Activated naive CD4-positive, alpha-beta T cell treated with anti-CD3 and anti-CD28 coated beads, Interleukin-2, amount 50 U/mL, for 16 hours (primary cell): ENCODE data around the gene SCAMP3.
A peak's percentile ranks its signal among the peaks of the same experiment; 100 is the strongest.

Experiments used
- DNase-seq: peaks from one replicate; pipeline ENCODE4 v3.0.0-alpha.2; 2020

SCAMP3 gene

DNA sequence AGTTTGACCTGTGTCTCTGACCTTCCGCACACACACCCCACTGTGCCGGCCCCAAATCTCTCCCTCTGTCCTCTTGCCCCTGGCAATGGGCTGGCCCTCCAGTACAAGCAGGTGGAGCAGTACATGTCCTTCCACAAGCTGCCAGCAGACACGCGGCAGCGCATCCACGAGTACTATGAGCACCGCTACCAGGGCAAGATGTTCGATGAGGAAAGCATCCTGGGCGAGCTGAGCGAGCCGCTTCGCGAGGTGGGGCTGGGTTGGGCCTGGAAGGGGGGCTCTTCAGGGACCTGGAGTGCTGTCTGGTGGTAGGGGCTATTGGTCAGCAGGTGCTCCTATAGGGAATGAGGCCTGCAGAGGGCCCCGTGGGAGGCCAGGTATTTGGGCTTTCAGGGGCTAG is 22.9 kb upstream of the SCAMP3 start:
- DNase-seq: no peak

DNA sequence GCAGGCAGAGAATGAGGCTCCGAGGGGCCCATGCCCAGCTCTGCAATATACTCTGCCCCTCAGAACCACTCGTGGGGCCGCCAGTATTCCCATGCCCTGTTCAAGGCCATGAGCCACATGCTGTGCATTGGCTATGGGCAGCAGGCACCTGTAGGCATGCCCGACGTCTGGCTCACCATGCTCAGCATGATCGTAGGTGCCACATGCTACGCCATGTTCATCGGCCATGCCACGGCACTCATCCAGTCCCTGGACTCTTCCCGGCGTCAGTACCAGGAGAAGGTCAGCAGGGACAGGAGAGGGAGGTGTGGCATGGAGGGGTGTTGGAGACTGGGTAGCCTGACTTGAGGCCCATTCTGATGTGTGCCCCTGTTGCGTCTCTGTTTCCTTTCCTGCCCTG is 22.3 kb upstream of the SCAMP3 start:
- no peak for DNase-seq

DNA sequence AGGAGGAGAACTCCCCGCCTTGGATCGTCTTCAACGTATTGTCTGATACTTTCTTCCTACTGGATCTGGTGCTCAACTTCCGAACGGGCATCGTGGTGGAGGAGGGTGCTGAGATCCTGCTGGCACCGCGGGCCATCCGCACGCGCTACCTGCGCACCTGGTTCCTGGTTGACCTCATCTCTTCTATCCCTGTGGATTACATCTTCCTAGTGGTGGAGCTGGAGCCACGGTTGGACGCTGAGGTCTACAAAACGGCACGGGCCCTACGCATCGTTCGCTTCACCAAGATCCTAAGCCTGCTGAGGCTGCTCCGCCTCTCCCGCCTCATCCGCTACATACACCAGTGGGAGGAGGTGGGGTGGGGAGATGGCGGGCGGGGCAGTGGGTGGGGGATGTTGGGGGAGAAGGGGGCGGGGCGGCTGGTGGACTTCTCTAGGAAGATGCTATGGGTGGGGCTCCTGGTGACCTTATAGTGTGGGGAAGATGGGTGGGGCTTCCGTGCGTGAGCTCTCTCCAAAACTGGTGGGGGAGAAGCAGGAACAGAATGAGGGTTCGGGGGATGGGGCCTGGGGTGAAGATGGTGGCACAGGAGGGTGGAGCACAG is 20.4 kb upstream of the SCAMP3 start:
- no peak for DNase-seq

DNA sequence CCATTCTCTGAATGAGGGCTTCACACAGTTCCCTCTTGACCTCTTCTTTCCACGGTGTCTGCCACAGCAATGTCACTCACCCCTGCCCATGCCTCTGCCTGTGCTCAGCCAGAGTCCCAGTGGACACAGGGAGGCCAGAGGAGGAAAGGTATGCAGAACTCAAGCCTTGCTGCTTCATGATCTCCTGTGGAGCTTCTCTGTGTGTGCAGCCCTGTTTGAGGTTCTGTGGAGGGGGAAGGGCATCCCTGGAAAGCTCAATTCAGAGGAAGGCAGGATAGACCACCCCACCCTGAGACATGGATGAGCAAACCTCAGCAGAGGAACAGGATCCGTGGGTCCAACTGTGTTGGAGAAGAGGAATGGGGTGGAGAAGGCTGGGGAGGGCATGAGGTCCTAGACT is 17.1 kb upstream of the SCAMP3 start:
- no peak for DNase-seq

DNA sequence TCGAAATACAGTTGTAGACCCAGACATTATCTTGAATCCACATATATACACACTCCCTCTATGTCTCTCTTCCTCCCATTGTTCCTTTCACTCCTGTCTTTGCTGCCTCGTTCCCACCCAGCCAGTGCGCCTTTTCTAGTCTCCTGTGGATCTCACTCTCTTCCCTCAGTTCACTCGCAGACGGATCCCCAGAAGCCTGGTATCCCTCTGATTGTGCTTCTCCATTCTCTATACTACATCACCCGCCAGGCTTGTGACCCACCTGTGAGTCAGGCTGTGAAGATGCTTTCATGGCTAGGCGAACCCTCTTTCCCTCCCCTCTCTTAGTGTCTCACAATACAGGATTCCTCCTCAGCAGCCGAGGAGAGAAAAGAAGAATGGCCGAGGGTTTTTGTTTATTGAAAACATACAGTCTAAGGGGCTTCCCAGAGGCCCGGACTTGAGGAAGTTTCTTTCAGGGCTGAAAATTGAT is 16.6 kb upstream of the SCAMP3 start:
- DNase-seq: no peak

DNA sequence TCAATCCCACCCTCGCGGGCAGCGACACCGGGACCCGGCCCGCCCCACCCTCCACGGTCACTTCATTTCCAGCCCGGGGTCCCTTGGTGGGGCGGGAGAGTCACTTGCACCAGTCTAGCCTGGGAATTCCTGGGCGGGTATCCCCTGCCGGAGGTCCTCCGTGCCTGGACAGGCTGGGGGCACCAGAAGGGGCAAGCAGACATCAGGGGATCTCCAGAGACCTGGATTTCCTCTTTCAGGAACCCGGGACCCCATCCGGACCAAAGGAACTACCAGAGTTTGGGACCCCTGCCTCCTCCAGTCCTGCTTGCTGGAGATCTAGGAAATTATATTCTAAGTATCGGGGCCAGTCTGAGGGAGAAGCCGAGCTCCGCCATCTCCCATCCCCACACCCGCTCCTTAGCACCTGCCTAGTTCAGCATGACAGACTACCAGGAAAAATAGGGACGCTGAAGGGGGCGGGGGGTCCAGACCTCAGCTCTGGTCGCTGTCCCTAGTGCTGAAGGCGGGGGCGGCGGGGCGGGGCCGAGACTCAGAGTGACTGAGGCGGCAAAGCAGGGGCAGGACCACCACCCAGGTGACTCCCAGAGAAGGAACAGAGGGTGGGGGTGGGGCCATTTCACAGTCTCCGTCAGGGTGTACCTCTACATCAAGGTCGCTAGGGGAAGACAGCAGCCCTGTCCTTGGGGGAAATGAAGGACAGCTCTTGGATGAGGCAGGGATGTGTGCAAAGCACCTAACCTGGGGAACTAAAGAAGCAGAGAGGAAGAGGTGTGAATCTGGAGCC is 15.9 kb upstream of the SCAMP3 start:
- DNase-seq: peak; percentile 82

DNA sequence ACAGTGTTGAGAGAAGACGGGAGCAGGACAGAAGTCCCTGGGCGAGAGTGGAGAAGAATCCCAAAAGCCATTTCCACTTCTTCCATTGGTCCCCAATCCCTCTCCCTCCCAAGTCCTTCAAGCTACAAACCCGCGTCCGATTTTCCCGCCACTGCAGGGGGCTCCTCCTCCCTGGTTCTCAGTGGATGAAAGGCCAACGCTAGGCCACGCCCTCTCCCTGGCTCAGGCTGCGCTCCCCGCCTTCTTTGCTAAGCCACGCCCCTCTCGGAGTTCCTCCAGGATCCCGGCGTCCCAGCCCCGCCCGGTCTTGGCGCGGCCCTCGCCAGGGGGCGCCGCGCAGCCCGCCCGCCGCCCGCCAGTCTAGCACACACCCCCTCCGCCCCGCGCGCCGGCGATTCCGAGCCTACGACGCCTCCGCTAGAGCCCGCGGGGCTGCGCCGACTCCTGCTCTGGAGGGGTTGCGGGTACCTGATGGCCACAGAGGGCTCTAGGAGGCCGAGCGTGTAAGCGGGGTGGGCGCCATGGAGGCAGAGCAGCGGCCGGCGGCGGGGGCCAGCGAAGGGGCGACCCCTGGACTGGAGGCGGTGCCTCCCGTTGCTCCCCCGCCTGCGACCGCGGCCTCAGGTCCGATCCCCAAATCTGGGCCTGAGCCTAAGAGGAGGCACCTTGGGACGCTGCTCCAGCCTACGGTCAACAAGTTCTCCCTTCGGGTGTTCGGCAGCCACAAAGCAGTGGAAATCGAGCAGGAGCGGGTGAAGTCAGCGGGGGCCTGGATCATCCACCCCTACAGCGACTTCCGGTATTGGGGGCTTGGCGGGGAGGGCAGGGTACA is 15.1 kb upstream of the SCAMP3 start, which contains the start of gene HCN3:
TSS of gene HCN3 (plus strand) at position 394 of the 832 bp plus-strand sequence. CDS start at position 522, 128 bp downstream.
- DNase-seq: peak; percentile 93

DNA sequence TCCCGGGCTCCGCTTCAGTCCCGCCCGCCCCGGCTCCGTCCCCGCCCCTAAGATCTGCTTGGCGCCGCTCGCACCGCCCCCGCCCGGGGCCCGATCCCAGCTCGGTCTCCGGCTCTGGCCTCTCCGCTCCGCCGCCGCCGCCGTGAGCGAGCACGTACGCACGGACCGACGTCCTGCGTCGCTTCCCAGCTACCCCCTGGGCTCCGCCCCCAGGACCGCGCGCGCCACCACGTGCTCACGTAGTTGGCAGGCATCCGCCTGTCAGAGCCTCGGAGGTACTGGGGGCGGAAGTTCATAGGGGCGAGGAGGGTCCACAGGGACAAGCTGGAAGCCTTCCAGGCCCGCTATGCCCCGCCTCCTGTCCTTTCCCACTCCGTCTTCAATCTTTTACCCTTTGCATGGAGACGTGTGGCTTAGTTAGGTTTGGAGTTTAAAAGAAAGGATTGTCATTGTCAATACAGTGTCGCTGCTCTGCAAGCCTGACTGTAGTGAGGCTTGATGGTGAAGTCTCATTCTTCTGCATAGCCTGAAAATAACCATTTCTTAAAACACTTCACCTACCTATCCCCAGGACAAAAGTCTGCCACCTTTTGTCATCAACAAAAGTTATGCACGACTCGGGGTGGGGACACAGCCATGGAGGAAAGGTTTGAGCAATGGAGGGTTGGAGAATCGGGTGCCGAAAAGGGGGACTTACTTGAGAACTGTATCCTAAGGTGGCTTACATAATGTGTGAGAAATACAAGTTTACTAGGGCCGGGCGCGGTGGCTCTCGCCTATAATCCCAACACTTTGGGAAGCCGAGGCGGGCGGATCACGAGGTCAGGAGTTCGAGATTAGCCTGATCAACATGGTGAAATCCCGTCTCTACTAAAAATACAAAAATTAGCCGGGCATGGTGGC is 11.4 kb upstream of the SCAMP3 start, which contains the start of gene CLK2:
TSS of gene CLK2 (minus strand) at position 162 of the 903 bp plus-strand sequence. CDS start 2,527 bp downstream, outside the sequence.
- peak; percentile 99 for DNase-seq

DNA sequence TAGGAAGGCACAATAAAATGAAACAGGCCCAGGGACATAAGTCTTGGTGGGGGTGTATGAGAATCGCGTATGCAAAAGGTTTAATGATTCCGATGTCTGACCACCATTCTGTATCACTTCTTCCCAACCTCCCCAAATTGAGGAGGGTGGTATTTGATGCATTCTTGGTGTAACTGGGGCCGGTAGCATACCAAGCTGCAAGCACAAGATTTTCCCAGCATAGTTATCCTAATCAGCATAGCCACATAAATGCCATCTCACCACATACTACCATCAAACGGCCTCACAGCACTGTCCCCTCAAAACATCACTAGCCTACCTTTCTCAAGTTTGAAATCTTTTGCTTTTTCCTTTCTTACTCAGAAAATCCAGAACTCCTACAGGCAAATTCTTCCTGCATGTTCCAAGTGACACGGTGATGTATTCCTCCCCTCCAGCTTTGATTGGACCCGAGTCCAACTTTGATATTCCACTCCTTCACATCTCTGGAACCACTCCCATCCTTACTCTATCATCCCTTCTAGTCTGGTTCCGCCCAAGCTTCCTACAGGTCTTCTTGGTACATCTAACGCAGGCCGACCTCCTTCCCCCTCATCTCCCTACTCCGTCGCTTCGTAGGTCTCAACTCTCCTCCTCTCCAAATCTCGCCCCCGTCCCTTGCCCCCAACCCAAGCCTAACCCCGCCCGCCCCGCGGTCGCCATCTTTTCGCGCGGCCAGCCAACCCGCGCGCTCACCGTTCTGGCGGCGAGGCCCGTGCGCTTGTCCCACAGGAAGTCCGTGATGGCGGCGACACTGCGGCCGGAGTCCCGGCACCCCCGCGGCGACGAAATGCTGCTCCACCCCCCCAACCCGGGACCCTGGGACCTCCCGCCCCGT is 10.5 kb upstream of the SCAMP3 start:
- DNase-seq: no peak

DNA sequence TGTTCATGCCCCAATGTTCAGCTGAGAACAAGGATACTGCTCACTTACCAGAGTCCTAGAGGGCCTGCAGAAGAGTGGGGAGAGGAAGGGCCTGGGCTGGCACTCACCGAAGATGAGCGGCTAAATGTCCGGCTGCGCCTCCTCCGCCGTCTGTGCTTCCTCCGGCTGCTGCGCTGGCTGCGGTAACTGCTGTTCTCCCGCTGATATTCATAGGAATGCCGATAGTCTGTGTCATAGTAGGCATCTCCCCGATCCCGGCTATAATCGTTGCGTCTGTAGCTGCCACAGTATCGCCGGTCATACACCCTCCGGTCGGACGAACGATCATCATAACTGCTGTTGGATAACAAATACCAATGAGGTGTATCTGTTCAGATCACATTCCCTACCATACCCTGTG is 7.2 kb upstream of the SCAMP3 start:
- no peak for DNase-seq

DNA sequence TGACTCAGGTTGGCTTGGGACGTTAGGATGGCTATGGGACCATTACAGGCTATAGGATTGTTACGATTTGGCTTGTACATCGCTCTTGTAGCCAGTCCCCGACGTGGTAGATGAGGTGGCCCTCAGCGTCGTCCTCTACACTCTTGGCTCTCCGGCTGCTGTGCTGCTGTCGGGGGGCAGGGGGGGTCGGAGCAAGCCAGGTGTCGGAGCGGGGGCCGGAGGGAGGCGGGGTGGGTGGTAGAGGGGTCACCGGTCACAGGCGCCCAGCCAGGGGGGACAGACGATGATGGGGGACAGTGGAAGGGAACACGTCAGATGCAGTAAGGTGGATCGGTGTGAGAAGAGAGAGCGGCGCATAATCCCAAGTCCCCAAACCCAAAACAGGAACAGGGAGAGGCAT is 6.5 kb upstream of the SCAMP3 start:
- no peak for DNase-seq

DNA sequence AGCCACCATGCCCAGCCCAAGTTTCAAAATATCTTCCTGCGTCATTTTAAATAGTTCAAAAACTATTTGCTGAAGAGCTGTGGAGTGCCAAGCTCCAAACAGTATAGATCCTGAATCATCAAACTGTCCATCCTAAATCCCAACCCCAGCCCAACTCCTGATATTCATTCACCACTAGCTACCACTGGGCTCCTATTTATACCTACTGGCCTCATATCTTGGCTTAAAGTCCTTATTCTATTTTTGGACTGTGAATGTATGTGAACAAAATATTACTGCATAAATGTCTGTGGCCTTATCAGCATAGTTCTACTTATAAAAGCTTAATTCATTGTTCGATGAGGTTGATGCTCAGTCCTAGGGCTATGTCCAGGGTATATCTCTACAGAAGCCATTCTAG is 5.2 kb upstream of the SCAMP3 start:
- DNase-seq: no peak

DNA sequence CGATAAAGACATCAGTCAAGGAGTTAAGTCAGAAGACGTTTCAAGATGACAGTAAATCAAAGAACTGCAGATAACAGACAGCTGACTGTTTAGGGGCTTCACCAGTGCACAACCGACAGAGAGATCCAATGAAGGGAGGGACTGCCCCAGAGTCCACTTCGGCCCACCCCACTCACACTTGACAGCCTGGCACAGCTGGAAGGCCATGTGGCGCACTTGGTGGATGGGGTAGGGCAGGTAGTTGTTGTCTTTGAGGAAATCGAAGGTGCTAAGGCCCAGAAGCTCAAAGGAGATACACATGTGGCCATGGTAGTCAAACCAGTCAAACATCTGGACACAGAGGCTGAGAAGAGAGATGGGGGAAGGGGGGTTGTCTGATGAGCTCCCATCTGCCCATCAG is 4.4 kb upstream of the SCAMP3 start:
- no peak for DNase-seq

DNA sequence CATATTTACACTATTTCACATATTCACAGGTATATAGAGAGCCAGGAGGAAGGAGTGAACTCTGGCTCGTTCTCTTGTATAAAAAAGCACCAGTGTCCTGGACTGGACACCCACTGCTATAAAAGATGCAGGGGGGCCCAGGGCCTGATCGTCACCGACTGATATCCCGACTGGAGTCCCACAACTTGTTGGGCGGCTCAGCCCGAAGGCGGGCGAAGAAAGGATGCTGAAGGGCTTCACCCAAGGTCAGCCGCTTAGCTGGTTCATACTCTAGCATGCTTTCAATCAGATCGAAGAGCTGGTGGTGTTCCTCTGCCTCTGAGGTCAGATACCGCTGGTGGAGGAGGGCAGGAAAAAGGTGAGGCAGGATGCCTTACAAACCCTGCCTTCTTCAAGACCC is 907 bp upstream of the SCAMP3 start:
- DNase-seq: no peak

DNA sequence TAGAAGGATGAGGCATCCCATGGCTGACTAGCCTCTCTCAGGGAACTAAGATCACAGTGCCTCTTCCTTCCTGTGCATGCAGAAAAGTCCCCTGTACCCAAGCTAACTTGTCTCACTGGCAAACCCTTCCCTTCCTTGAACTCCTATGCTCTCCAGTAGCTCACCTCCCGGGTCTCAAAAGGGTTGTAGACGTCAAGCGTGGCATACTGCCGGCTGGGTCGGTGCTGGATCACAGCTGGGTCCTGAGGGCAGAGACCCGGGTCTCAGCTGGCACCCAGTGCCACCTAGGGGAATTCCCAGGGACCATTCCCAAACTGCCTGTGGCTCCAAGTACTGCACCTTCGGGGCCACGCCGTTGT is 688 bp downstream of the SCAMP3 start:
- DNase-seq: no peak

DNA sequence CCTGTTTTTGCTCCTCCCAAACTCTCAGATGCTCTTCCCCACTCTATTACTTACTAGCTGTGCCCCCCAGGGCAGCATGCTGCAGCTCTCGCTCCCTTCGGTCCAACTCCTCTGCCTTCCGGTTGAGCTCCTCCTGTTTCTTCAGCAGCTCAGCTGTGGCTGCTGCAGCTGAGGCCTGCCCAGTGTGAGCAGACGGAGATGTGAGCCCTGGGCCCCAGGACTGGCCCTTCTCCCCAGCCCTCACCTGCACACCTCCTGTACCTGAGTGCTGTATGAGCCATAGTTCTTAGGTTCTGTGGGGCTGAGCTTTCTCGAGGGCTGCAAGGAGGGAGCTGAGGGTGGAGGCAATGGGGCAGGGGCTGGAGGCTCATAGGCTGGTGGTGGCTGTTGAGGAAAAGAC is 1.9 kb downstream of the SCAMP3 start:
- no peak for DNase-seq

DNA sequence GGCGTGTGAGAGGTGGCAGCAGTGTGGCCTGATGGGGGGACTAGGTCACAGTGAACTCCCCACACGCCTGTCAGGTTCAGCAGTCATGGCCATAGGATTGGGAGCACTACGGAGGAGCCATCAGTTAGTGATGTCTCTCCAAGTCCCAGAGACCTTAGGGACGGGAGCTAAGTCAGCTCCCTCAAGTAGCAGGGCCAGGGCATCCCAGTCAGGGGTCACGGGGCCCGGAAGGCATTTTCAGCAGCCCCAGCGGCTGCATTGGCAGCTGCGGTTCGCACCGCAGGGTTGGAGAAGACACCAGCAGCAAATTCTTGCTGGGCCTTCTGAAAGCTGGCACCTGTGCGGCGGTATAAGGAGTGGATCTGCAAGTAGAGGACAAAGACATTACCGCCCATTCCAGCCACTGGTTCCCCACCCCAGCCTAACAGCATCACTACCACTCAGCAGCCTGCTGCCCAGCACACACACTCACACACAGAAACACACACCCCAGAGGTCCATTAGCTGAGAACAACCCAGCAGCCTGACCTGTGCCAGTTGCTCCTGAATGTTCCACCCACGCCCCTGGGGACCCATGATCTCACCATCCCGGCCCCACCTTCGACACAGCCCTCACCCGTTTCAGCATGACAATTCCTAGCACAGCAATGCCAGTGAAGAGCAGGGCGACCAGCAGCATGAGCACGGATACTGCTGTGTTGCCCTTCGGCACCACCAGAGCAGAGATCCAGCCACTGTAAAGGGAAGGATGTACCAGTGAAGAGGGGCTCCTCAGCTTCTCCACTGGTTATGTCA is 5.9 kb downstream of the SCAMP3 start:
- DNase-seq: no peak

DNA sequence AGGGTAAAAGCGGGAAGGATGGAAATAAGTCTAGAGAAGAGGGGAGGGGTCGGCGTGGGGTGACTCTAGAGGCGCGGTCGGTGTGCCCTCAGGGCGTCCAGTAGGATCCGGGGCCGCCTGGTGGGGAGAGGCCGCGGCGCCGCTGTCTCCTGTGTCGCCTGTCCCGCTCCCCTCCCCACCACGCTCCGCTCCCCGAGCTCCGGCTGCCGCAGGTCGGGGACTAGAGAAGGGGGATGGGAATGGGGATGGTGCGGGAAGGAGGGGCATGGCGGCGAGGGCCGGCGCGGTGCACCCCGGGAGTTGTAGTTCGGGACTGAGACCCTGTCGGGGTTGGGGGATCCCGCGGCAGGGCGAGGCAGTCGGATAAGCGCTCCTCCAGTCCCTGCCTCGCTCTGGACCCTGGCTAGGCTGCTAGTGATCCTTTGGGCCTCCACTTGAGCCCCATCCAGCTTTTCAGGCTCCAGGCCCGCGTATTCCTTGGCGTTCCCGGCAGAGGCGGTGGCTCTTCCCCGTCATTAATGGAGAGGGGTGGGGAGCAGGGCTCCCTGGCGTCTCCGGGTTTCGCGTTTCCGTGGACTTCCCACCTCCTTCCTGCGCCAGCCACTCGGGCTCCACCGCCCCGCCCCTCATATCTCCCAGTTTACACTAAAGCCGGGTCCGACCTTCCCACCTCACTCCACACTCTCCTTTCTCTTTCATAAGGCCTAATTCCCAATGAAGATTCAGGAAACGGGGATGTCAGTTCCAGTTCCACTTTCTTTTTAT is 6.7 kb downstream of the SCAMP3 start, which contains the start of gene ENTREP3:
TSS of gene ENTREP3 (minus strand) at position 241 of the 765 bp plus-strand sequence. CDS start 606 bp downstream, outside the sequence.
- peak; percentile 80 for DNase-seq

DNA sequence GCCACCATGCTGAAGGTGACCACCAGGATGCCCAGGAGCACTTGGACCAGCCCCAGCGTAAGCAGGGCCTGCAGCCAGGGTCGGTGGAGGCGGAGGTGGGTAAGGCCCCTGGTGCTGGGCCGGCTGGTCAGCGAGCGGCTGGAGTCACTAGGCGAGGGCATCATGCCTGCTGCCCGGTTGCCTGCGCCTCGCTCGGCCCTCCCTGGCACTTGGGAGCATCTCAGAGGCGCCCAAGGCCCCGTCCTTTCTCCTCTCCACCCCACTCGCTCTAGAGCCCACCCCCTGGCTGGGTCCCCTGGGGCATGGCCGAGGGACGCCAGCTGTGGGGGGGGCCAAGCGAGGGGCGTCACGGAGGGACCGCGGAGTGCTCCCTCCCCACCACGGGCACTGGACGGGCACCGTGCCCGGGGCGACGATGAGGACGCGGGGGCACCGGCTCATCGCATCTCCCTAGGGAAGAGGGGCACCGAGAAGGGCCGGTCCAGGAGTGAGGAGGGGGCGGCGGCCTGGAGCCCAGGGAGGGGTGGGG is 7.4 kb downstream of the SCAMP3 start:
- DNase-seq: no peak
